ENCODE data around the gene GABRR2.

- TF ChIP-seq ZNF274 (IDR thresholded peaks at IDR 0.05; ENCODE audit: low read length) = no peak
- no peak for TF ChIP-seq ZNF274 (tag by site-specific recombination; IDR thresholded peaks at IDR 0.05; ENCODE audit: borderline replicate concordance)
- TF ChIP-seq TCF7L2 (IDR thresholded peaks at IDR 0.05; ENCODE audit: borderline replicate concordance, low read depth, low read length) = no peak
- no peak for TF ChIP-seq ZBTB8A (tag by site-specific recombination; IDR thresholded peaks at IDR 0.05)
- TF ChIP-seq ZNF513 (tag by site-specific recombination; IDR thresholded peaks at IDR 0.05) = no peak
- no peak for TF ChIP-seq ZNF426 (tag by site-specific recombination; IDR thresholded peaks at IDR 0.05)
Measured at GRCh38 chr6:89330910-89331309, 15.8 kb upstream of the GABRR2 start.
